Trophoblast cell (in vitro differentiated cells and primary cell): ENCODE measurements around the gene PELI1.
A peak's percentile ranks its signal among the peaks of the same experiment; 100 is the strongest.

Source experiments
- DNase-seq, 2 donors: peaks; one replicate each; pipeline ENCODE4 v3.0.0-alpha.2; 2016
- H2AFZ ChIP-seq: 2 replicates; pipeline ENCODE4 v1.6.1; 2013; ENCODE audit warnings: low read length, moderate library complexity, mild to moderate bottlenecking; ENCODE audit not compliant: insufficient read depth, poor library complexity
- H2AK5ac ChIP-seq: 2 replicates; pipeline ENCODE4 v1.6.1; 2013; ENCODE audit warnings: mild to moderate bottlenecking, low read length
- H2BK120ac ChIP-seq: 2 replicates; pipeline ENCODE4 v1.6.1; 2013; ENCODE audit warnings: low read length, mild to moderate bottlenecking, moderate library complexity; ENCODE audit not compliant: insufficient read depth, poor library complexity
- H2BK12ac ChIP-seq: 2 replicates; pipeline ENCODE4 v1.6.1; 2013; ENCODE audit warnings: mild to moderate bottlenecking, low read length, moderate library complexity
- H2BK5ac ChIP-seq: 2 replicates; pipeline ENCODE4 v1.6.1; 2013; ENCODE audit warnings: low read length, low read depth, moderate library complexity, mild to moderate bottlenecking; ENCODE audit not compliant: poor library complexity
- H3K14ac ChIP-seq: 2 replicates; pipeline ENCODE4 v1.6.1; 2013; ENCODE audit warnings: mild to moderate bottlenecking, low read length
- H3K18ac ChIP-seq: 2 replicates; pipeline ENCODE4 v1.6.1; 2013; ENCODE audit warnings: mild to moderate bottlenecking, low read length
- H3K23ac ChIP-seq: 2 replicates; pipeline ENCODE4 v1.6.1; 2013; ENCODE audit warnings: low read length
- H3K27ac ChIP-seq: 2 replicates; pipeline ENCODE4 v1.5.1; 2013; ENCODE audit warnings: low read depth, mild to moderate bottlenecking, inconsistent platforms, low read length, moderate library complexity
- H3K27me3 ChIP-seq: 2 replicates; pipeline ENCODE4 v1.6.1; 2013; ENCODE audit warnings: inconsistent platforms, mild to moderate bottlenecking, low read length, moderate library complexity; ENCODE audit not compliant: insufficient read depth
- H3K36me3 ChIP-seq, 2 experiments: 1 replicate in 1 of 2; 2 replicates in 1 of 2; pipeline ENCODE4 v1.6.1; 2013; ENCODE audit warnings: low read length in 2 of 2, mild to moderate bottlenecking in 2 of 2, moderate library complexity in 1 of 2; ENCODE audit not compliant: insufficient read depth in 2 of 2, control insufficient read depth in 1 of 2
- H3K4ac ChIP-seq: 2 replicates; pipeline ENCODE4 v1.6.1; 2013; ENCODE audit warnings: low read depth, mild to moderate bottlenecking, low read length, moderate library complexity
- H3K4me1 ChIP-seq, 2 experiments: 1 replicate in 1 of 2; 2 replicates in 1 of 2; pipeline ENCODE4 v1.6.1; 2013; ENCODE audit warnings: low read length in 2 of 2, mild to moderate bottlenecking in 2 of 2, moderate library complexity in 1 of 2; ENCODE audit not compliant: insufficient read depth in 2 of 2, control insufficient read depth in 1 of 2
- H3K4me2 ChIP-seq: 2 replicates; pipeline ENCODE4 v1.6.1; 2013; ENCODE audit warnings: inconsistent platforms, mild to moderate bottlenecking, low read length, moderate library complexity
- H3K4me3 ChIP-seq: 2 replicates; pipeline ENCODE4 v1.5.1; 2013; ENCODE audit warnings: mild to moderate bottlenecking, low read depth, low read length, inconsistent platforms
- H3K79me1 ChIP-seq: one replicate; pipeline ENCODE4 v1.6.1; 2013; ENCODE audit warnings: low read length
- H3K79me2 ChIP-seq: 2 replicates; pipeline ENCODE4 v1.6.1; 2013; ENCODE audit warnings: low read length, mild to moderate bottlenecking; ENCODE audit not compliant: control insufficient read depth, insufficient read depth, poor library complexity
- H3K9ac ChIP-seq: 2 replicates; pipeline ENCODE4 v1.6.1; 2013; ENCODE audit warnings: mild to moderate bottlenecking, low read length
- H3K9me3 ChIP-seq: 2 replicates; pipeline ENCODE4 v1.6.1; 2013; ENCODE audit warnings: low read depth, mild to moderate bottlenecking, control low read depth, inconsistent platforms, low read length; ENCODE audit not compliant: insufficient read depth
- H4K12ac ChIP-seq: 2 replicates; pipeline ENCODE4 v1.6.1; 2013; ENCODE audit warnings: low read depth, mild to moderate bottlenecking, low read length, moderate library complexity
- H4K8ac ChIP-seq: 2 replicates; pipeline ENCODE4 v1.6.1; 2013; ENCODE audit warnings: low read depth, mild to moderate bottlenecking, low read length, moderate library complexity
- H4K91ac ChIP-seq: one replicate; pipeline ENCODE4 v1.6.1; 2013; ENCODE audit warnings: low read depth, mild to moderate bottlenecking, low read length, moderate library complexity
- WGBS: extraction: QIAGEN DNeasy Blood & Tissue Kit; methylation state at CpG from one replicate; pipeline ENCODE4 v1.1.7; 2013; ENCODE audit warnings: missing lambda C conversion rate; ENCODE audit not compliant: insufficient read length, insufficient coverage; ENCODE audit errors: extremely low coverage; 5-methylcytosine and 5-hydroxymethylcytosine counted together

Gene PELI1

GRCh38 chr2:64168201-64168600, 24.0 kb upstream of the PELI1 start:
- Histone ChIP-seq H3K4me3 (no peak overlapping the region), H2AFZ (no peak overlapping the region), H2AK5ac (no peak overlapping the region), H3K4ac (no peak overlapping the region), H2BK5ac (no peak overlapping the region), H4K12ac (no peak overlapping the region), H3K14ac (no peak overlapping the region), H3K79me2 (no peaks in the 10 kb centered on the region), H3K9ac (no peak overlapping the region), H4K8ac (no peak overlapping the region), H3K4me2 (no peak overlapping the region), H4K91ac (no peak overlapping the region), H2BK120ac (no peak overlapping the region), H3K9me3 (no peaks in the 10 kb centered on the region), H3K27ac (no peak overlapping the region), H3K18ac (no peak overlapping the region), H3K4me1 (no peaks in the 10 kb centered on the region), H3K79me1 (no peaks in the 10 kb centered on the region), H2BK12ac (no peak overlapping the region), H3K27me3 (no peaks in the 10 kb centered on the region), H3K23ac (no peak overlapping the region), H3K36me3 (no peaks in the 10 kb centered on the region)
- no peak for DNase-seq

DNA sequence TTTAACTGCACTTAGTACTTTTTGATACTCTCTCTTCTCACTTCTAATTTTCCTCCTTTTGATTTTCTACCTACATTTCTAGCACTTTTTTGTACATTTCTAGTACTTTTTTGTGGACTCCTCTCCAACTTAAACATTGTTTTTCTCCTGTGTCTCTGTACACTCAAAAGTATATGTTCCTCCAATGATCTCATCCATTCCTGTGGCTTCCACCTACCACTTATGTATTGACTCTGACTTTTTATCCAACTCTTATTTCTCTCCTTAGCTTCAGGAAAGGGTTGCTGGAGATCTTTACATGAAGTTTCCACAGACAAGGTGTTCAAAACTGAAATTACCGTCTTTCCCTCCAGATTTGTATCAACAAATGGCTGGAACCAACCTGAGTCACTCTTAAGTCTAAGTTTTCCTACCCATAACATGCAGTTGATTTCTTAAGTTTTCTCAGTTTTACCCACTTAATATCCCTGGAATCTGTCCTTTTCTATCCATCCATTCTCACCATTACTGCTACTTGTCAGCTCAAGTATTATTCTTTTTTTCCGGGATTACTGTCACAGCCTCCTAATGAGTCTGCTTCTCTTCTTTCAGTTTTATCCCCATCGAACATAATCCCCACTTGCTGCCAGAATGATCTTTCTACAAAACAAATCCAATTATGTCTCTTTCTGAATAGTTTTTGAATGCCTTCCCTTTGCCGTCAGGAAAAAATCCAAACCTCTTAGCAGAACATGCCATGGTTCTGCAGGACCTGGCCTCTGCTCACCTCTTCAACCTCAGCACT, 22.6 kb upstream of the PELI1 start:
- H3K4me1 ChIP-seq, result no peaks in the 10 kb centered on the region
- peak overlapping the region; percentile 80 for H3K23ac ChIP-seq
- no peak for DNase-seq
- no peak overlapping the region for H2BK12ac ChIP-seq
- H2AFZ ChIP-seq, result no peak overlapping the region
- no peaks in the 10 kb centered on the region for H3K27me3 ChIP-seq
- no peak overlapping the region for H3K4me2 ChIP-seq
- H3K4me3 ChIP-seq, result no peak overlapping the region
- peak overlapping the region; percentile 38 for H3K9ac ChIP-seq
- no peak overlapping the region for H3K4ac ChIP-seq
- H3K79me1 ChIP-seq, result no peaks in the 10 kb centered on the region
- no peak overlapping the region for H4K91ac ChIP-seq
- WGBS, result no CpG with 5 or more reads among the region's 4 CpGs
- no peaks in the 10 kb centered on the region for H3K9me3 ChIP-seq
- no peak overlapping the region for H4K8ac ChIP-seq
- no peak overlapping the region for H4K12ac ChIP-seq
- H2BK5ac ChIP-seq, result no peak overlapping the region
- no peak overlapping the region for H3K18ac ChIP-seq
- H2AK5ac ChIP-seq, result no peak overlapping the region
- H3K27ac ChIP-seq, result no peak overlapping the region
- no peaks in the 10 kb centered on the region for H3K79me2 ChIP-seq
- H3K36me3 ChIP-seq, result no peaks in the 10 kb centered on the region
- no peak overlapping the region for H3K14ac ChIP-seq
- no peak overlapping the region for H2BK120ac ChIP-seq

DNA sequence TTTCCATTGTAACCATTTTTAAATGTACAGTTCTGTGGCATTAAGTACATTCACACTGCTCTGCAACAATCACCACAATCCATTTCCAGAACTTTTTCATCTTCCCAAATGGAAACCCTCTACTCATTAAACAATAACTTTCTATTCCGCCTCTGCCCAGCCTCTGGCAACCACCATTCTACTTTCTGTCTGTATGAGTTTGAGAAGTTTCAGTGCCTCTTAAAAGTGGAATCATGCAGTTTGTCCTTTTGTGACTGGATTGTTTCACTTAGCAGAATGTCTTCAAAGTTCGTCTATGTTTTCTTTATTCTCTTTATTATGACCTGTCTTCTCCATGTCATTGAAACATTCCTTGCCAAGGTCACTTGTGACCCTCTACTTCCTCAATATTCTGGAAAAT, 22.0 kb upstream of the PELI1 start:
- no peak overlapping the region for H3K9ac ChIP-seq
- H3K36me3 ChIP-seq, result no peaks in the 10 kb centered on the region
- WGBS, result no CpG with 5 or more reads among the region's 2 CpGs
- H3K79me2 ChIP-seq, result no peaks in the 10 kb centered on the region
- no peak overlapping the region for H2BK5ac ChIP-seq
- no peak overlapping the region for H2BK12ac ChIP-seq
- no peak overlapping the region for H4K8ac ChIP-seq
- H3K14ac ChIP-seq, result no peak overlapping the region
- DNase-seq, result no peak
- H3K23ac ChIP-seq, result no peak overlapping the region
- H3K18ac ChIP-seq, result no peak overlapping the region
- no peak overlapping the region for H3K4me3 ChIP-seq
- no peak overlapping the region for H3K4ac ChIP-seq
- no peak overlapping the region for H4K91ac ChIP-seq
- no peaks in the 10 kb centered on the region for H3K79me1 ChIP-seq
- no peak overlapping the region for H4K12ac ChIP-seq
- H2AFZ ChIP-seq, result no peak overlapping the region
- no peaks in the 10 kb centered on the region for H3K27me3 ChIP-seq
- H3K27ac ChIP-seq, result no peak overlapping the region
- no peak overlapping the region for H3K4me2 ChIP-seq
- H3K9me3 ChIP-seq, result no peaks in the 10 kb centered on the region
- H3K4me1 ChIP-seq, result no peaks in the 10 kb centered on the region
- no peak overlapping the region for H2BK120ac ChIP-seq
- no peak overlapping the region for H2AK5ac ChIP-seq

DNA sequence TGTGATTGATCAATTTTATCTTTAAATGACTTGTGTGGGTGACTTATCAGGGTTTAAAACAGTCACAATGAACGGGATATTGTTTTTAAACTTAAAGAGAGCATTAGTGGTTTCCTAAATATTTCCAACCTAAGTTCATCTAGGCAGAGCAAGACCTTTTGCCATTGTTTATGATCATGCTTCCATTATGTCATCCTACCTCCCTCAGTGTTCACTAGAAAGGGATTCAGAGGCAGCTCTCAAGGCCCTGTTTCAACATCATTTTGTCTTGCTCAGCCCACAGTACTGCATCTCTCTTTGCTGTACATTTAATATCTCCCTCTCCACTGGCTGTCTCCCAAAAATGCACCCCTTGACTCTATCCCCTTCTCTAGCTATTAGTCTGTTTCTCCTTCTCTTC, 21.5 kb upstream of the PELI1 start:
- Histone ChIP-seq H2AK5ac (no peak overlapping the region), H3K27me3 (no peaks in the 10 kb centered on the region), H2AFZ (no peak overlapping the region), H3K36me3 (no peaks in the 10 kb centered on the region), H3K27ac (no peak overlapping the region), H3K4ac (no peak overlapping the region), H4K8ac (no peak overlapping the region), H3K4me1 (no peaks in the 10 kb centered on the region), H3K79me2 (no peaks in the 10 kb centered on the region), H3K79me1 (no peaks in the 10 kb centered on the region), H4K12ac (no peak overlapping the region), H3K4me2 (no peak overlapping the region), H3K4me3 (no peak overlapping the region), H2BK120ac (no peak overlapping the region), H3K14ac (no peak overlapping the region), H3K9ac (no peak overlapping the region), H3K9me3 (no peaks in the 10 kb centered on the region), H3K18ac (no peak overlapping the region), H2BK12ac (no peak overlapping the region), H4K91ac (no peak overlapping the region), H3K23ac (no peak overlapping the region), H2BK5ac (no peak overlapping the region)
- no peak for DNase-seq
- WGBS, result no CpG with 5 or more reads among the region's 1 CpG
